GM23248 (cell line): Measurements from ENCODE around the gene EML2. TPM values are rescaled to one million over a fixed set of nuclear protein-coding genes. Genes with fewer than 3 reads are reported as not detected.

Experiments used
- DNase-seq: peaks from one replicate; pipeline ENCODE4 v3.0.0-alpha.2; 2015
- H2AFZ ChIP-seq: fragments of 200-600 bp; sonication (generic); 2 replicates; pipeline ENCODE4 v1.6.1; 2016; ENCODE audit warnings: antibody characterized with exemption
- H3F3A ChIP-seq: fragments of 200-600 bp; sonication (generic); 2 replicates; pipeline ENCODE4 v1.6.1; 2016; ENCODE audit warnings: mild to moderate bottlenecking, antibody characterized with exemption, mixed run types; ENCODE audit not compliant: insufficient read depth
- H3K27ac ChIP-seq: fragments of 200-600 bp; sonication (generic); 2 replicates; pipeline ENCODE4 v1.5.1; 2016; ENCODE audit warnings: mild to moderate bottlenecking
- H3K27me3 ChIP-seq: fragments of 200-600 bp; sonication (generic); replicated peaks from 2 replicates; pipeline ENCODE4 v1.6.1; 2016; ENCODE audit warnings: mild to moderate bottlenecking; ENCODE audit not compliant: insufficient read depth
- H3K36me3 ChIP-seq: fragments of 200-600 bp; sonication (generic); 2 replicates; pipeline ENCODE4 v1.6.1; 2016; ENCODE audit warnings: low read depth, mild to moderate bottlenecking
- H3K4me1 ChIP-seq: fragments of 200-600 bp; sonication (generic); 2 replicates; pipeline ENCODE4 v1.6.1; 2016; ENCODE audit warnings: mild to moderate bottlenecking; ENCODE audit not compliant: insufficient read depth
- H3K4me2 ChIP-seq: fragments of 200-600 bp; sonication (generic); one replicate; pipeline ENCODE4 v1.6.1; 2016; ENCODE audit warnings: mild to moderate bottlenecking; ENCODE audit not compliant: unreplicated experiment
- H3K4me3 ChIP-seq: fragments of 200-600 bp; sonication (generic); 2 replicates; pipeline ENCODE4 v1.5.1; 2016; ENCODE audit warnings: mild to moderate bottlenecking
- H3K79me2 ChIP-seq: fragments of 200-600 bp; sonication (generic); 2 replicates; pipeline ENCODE4 v1.6.1; 2016; ENCODE audit warnings: mild to moderate bottlenecking; ENCODE audit not compliant: insufficient read depth
- H3K9ac ChIP-seq: fragments of 200-600 bp; sonication (generic); 2 replicates; pipeline ENCODE4 v1.6.1; 2016; ENCODE audit warnings: mild to moderate bottlenecking
- H3K9me2 ChIP-seq: fragments of 200-600 bp; sonication (generic); 2 replicates; pipeline ENCODE4 v1.6.1; 2016; ENCODE audit warnings: mixed run types, mild to moderate bottlenecking, moderate library complexity; ENCODE audit not compliant: insufficient read depth
- H3K9me3 ChIP-seq: fragments of 200-600 bp; sonication (generic); one replicate; pipeline ENCODE4 v1.6.1; 2017; ENCODE audit warnings: low read depth
- H4K20me1 ChIP-seq: fragments of 200-600 bp; sonication (generic); 2 replicates; pipeline ENCODE4 v1.6.0; 2016; ENCODE audit not compliant: insufficient read depth
- EZH2 ChIP-seq: fragments of 200-600 bp; sonication (generic); IDR thresholded peaks from 2 replicates; pipeline ENCODE4 v1.6.1; 2018; ENCODE audit warnings: antibody characterized with exemption, mild to moderate bottlenecking; ENCODE audit not compliant: insufficient read depth, poor library complexity, severe bottlenecking
- EZH2phosphoT487 ChIP-seq: fragments of 200-600 bp; sonication (generic); IDR thresholded peaks from 2 replicates; pipeline ENCODE4 v1.6.1; 2018; ENCODE audit warnings: antibody characterized with exemption, moderate library complexity, mild to moderate bottlenecking, low read depth; ENCODE audit not compliant: insufficient read depth
- whole genome bisulfite sequencing, 2 experiments: methylation state at CpG; one replicate each; pipeline ENCODE4 v1.1.6; 2015 to 2017; ENCODE audit warnings: low lambda C conversion rate in 2 of 2, low coverage in 1 of 2; ENCODE audit errors: missing lambda C conversion rate in 2 of 2; 5-methylcytosine and 5-hydroxymethylcytosine counted together
- in situ Hi-C: fragments of 300-500 bp; cut with MboI; formaldehyde crosslinking; loops from 2 replicates; pipeline ENCODE4 v1.15.0; 2020
- polyA plus RNA-seq: library from polyadenylated mRNA; unstranded; fragments of >200 nt; fragmentation: Nextera tagmentation; extraction: Ambion mirVana; gene quantifications from 2 replicates; pipeline ENCODE4 v1.2.1, GENCODE V29; 2016
- total RNA-seq: library from RNA; depleted of rRNA; stranded (reverse); fragments of >200 nt; shearing (Covaris generic); gene quantifications from 2 replicates; pipeline ENCODE4 v1.2.3, GENCODE V29; 2014

EML2 gene
- total and polyA plus RNA-seq, 2 experiments from 2014 or later = 6.6 to 27.5 TPM

GRCh38 chr19:45637890-45638667 is 1.1 kb downstream of the EML2 start:
- Histone ChIP-seq H3K27me3 (no peaks in the 10 kb centered on the region), H3K9me2 (no peaks in the 10 kb centered on the region), H3K9me3 (no peaks in the 10 kb centered on the region), H2AFZ (peak overlapping the region; percentile 85), H3K27ac (no peak overlapping the region), H4K20me1 (no peaks in the 10 kb centered on the region), H3K4me1 (peaks cover 10% of the 10 kb centered on the region; the same call in 1 of the 2 replicates), H3K4me2 (peak overlapping the region; percentile 83), H3K36me3 (no peaks in the 10 kb centered on the region), H3K4me3 (peak overlapping the region; percentile 82), H3F3A (peaks cover 19% of the 10 kb centered on the region), H3K79me2 (peaks cover 15% of the 10 kb centered on the region), H3K9ac (peak overlapping the region; percentile 76)
- no peak for TF ChIP-seq EZH2phosphoT487
- 73% methylated on average over 19 of the region's 19 CpGs for WGBS, 2 experiments
- peak; percentile 55 for DNase-seq
- in situ Hi-C loops = no loop called here

GRCh38 chr19:45636902-45637301 is 2.3 kb downstream of the EML2 start:
- H3K27ac ChIP-seq = no peak overlapping the region
- in situ Hi-C loops = no loop called here
- 72 to 82% methylated on average over 2 of the region's 2 CpGs for WGBS, 2 experiments

GRCh38 chr19:45636275-45636674 is 2.9 kb downstream of the EML2 start:
- H3K27ac ChIP-seq = no peak overlapping the region
- H2AFZ ChIP-seq = no peak overlapping the region
- no peaks in the 10 kb centered on the region for H3K9me2 ChIP-seq
- H3K27me3 ChIP-seq = no peaks in the 10 kb centered on the region
- no peaks in the 10 kb centered on the region for H3K36me3 ChIP-seq
- H3K9ac ChIP-seq = no peak overlapping the region
- TF ChIP-seq EZH2 (no peak), EZH2phosphoT487 (no peak)
- peaks cover 15% of the 10 kb centered on the region for H3K4me1 ChIP-seq
- no peaks in the 10 kb centered on the region for H3K9me3 ChIP-seq
- H4K20me1 ChIP-seq = no peaks in the 10 kb centered on the region
- no peak overlapping the region for H3K4me2 ChIP-seq
- 96% methylated on average over 1 of the region's 1 CpG for WGBS, 2 experiments
- H3K79me2 ChIP-seq = peaks cover 15% of the 10 kb centered on the region
- no peak overlapping the region for H3K4me3 ChIP-seq
- no peak for DNase-seq
- peaks cover 19% of the 10 kb centered on the region for H3F3A ChIP-seq
- in situ Hi-C loops = no loop called here

More at GRCh38 chr19:45636902-45637301, 2.3 kb downstream of the EML2 start:
- Histone ChIP-seq H3K4me1 (peaks cover 15% of the 10 kb centered on the region), H3K4me2 (no peak overlapping the region), H4K20me1 (no peaks in the 10 kb centered on the region), H3K36me3 (no peaks in the 10 kb centered on the region), H3K9me3 (no peaks in the 10 kb centered on the region), H3K4me3 (no peak overlapping the region), H3K79me2 (peaks cover 15% of the 10 kb centered on the region), H3F3A (peaks cover 21% of the 10 kb centered on the region), H3K9me2 (no peaks in the 10 kb centered on the region), H2AFZ (no peak overlapping the region), H3K27me3 (no peaks in the 10 kb centered on the region), H3K9ac (no peak overlapping the region)
- TF ChIP-seq EZH2 (no peak), EZH2phosphoT487 (no peak)
- no peak for DNase-seq

GRCh38 chr19:45632468-45633196 is 6.6 kb downstream of the EML2 start:
- H3K36me3 ChIP-seq = peaks cover 10% of the 10 kb centered on the region
- H3K4me2 ChIP-seq = peak overlapping the region; percentile 5
- H3F3A ChIP-seq = peaks cover 18% of the 10 kb centered on the region
- peak overlapping the region; percentile 39 for H3K27ac ChIP-seq
- H3K27me3 ChIP-seq = no peaks in the 10 kb centered on the region
- no peaks in the 10 kb centered on the region for H3K9me2 ChIP-seq
- no peak overlapping the region for H3K4me3 ChIP-seq
- H4K20me1 ChIP-seq = no peaks in the 10 kb centered on the region
- peak; percentile 95 for DNase-seq
- 30 to 33% methylated on average over 22 to 27 of the region's 27 CpGs for WGBS, 2 experiments
- no peak overlapping the region for H3K9ac ChIP-seq
- in situ Hi-C loops = no loop called here
- H3K9me3 ChIP-seq = no peaks in the 10 kb centered on the region
- H3K4me1 ChIP-seq = peaks cover 17% of the 10 kb centered on the region
- H3K79me2 ChIP-seq = peaks cover under 1% of the 10 kb centered on the region; the same call in 1 of the 2 replicates
- no peak overlapping the region for H2AFZ ChIP-seq
- TF ChIP-seq EZH2phosphoT487 (no peak), EZH2 (no peak)
